Measurements from ENCODE around the gene HCRTR1. TPM values are rescaled to one million over a fixed set of nuclear protein-coding genes. Genes with fewer than 3 reads are reported as not detected.
"Not testable (repeated sequence)": the region's sequence is repeated elsewhere in the genome, so short reads cannot be mapped to it uniquely, and the experiment has no call there.

HCRTR1 gene
- total RNA-seq, 1 donor from 2014 or later = not detected

- DNase-seq (ENCODE audit: low spot score, unreplicated experiment) = no peak
- Mint-ChIP-seq H3K27ac (no peak overlapping the region), H3K4me3 (ENCODE audit: low read depth) (no peak overlapping the region), H3K36me3 (ENCODE audit: insufficient read depth) (no peaks in the 10 kb centered on the region), H3K4me1 (ENCODE audit: low read depth) (peaks cover 1% of the 10 kb centered on the region), H3K27me3 (peaks cover 21% of the 10 kb centered on the region), H3K9me3 (ENCODE audit: low read depth) (no peaks in the 10 kb centered on the region)
- TF ChIP-seq CTCF (IDR thresholded peaks at IDR 0.05; ENCODE audit: unreplicated experiment) = no peak
Measured at GRCh38 chr1:31583995-31584868, 33.3 kb upstream of the HCRTR1 start.

GRCh38 chr1:31584869-31585735 lies 32.4 kb upstream of the HCRTR1 start:
- TF ChIP-seq CTCF (IDR thresholded peaks at IDR 0.05; ENCODE audit: unreplicated experiment) = no peak
- peaks cover 1% of the 10 kb centered on the region for H3K4me1 Mint-ChIP-seq (ENCODE audit: low read depth)
- H3K9me3 Mint-ChIP-seq (ENCODE audit: low read depth) = no peaks in the 10 kb centered on the region
- H3K27me3 Mint-ChIP-seq = peaks cover 24% of the 10 kb centered on the region
- no peak overlapping the region for H3K4me3 Mint-ChIP-seq (ENCODE audit: low read depth)
- DNase-seq (ENCODE audit: low spot score, unreplicated experiment) = no peak
- H3K27ac Mint-ChIP-seq = no peak overlapping the region
- no peaks in the 10 kb centered on the region for H3K36me3 Mint-ChIP-seq (ENCODE audit: insufficient read depth)

- H3K27me3 Mint-ChIP-seq = peaks cover 26% of the 10 kb centered on the region
- H3K4me3 Mint-ChIP-seq (ENCODE audit: low read depth) = no peak overlapping the region
- TF ChIP-seq CTCF (IDR thresholded peaks at IDR 0.05; ENCODE audit: unreplicated experiment) = no peak
- H3K36me3 Mint-ChIP-seq (ENCODE audit: insufficient read depth) = no peaks in the 10 kb centered on the region
- H3K9me3 Mint-ChIP-seq (ENCODE audit: low read depth) = no peaks in the 10 kb centered on the region
- H3K4me1 Mint-ChIP-seq (ENCODE audit: low read depth) = peaks cover 1% of the 10 kb centered on the region
- no peak for DNase-seq (ENCODE audit: low spot score, unreplicated experiment)
- H3K27ac Mint-ChIP-seq = no peak overlapping the region
Measured at GRCh38 chr1:31585736-31586365, 31.6 kb upstream of the HCRTR1 start.

- Mint-ChIP-seq H3K27me3 (peaks cover 34% of the 10 kb centered on the region), H3K36me3 (ENCODE audit: insufficient read depth) (no peaks in the 10 kb centered on the region), H3K4me3 (ENCODE audit: low read depth) (no peak overlapping the region), H3K4me1 (ENCODE audit: low read depth) (peaks cover 1% of the 10 kb centered on the region), H3K9me3 (ENCODE audit: low read depth) (no peaks in the 10 kb centered on the region), H3K27ac (no peak overlapping the region)
- no peak for TF ChIP-seq CTCF (IDR thresholded peaks at IDR 0.05; ENCODE audit: unreplicated experiment)
- no peak for DNase-seq (ENCODE audit: low spot score, unreplicated experiment)
Measured at GRCh38 chr1:31586376-31587327, 30.8 kb upstream of the HCRTR1 start.

- H3K36me3 Mint-ChIP-seq (ENCODE audit: insufficient read depth); H3K9me3 Mint-ChIP-seq (ENCODE audit: low read depth); DNase-seq (ENCODE audit: low spot score, unreplicated experiment); H3K4me3 Mint-ChIP-seq (ENCODE audit: low read depth); H3K27ac Mint-ChIP-seq; H3K4me1 Mint-ChIP-seq (ENCODE audit: low read depth): not testable (repeated sequence)
- H3K27me3 Mint-ChIP-seq = peaks cover 40% of the 10 kb centered on the region
Measured at GRCh38 chr1:31587328-31587699, 30.2 kb upstream of the HCRTR1 start.
